COR-L47 (cell line): ENCODE data around the gene NPM3.

Source experiments
- DNase-seq: peaks from one replicate; lab custom pipeline; 2025; lab: John Stamatoyannopoulos, UW

NPM3 gene

GRCh38 chr10:101782811-101783735, at the start of gene NPM3:
Gene NPM3 (minus strand): TSS chr10:101783446. CDS start chr10:101783390, 56 bp downstream.
- peak; percentile 53 for DNase-seq

DNA sequence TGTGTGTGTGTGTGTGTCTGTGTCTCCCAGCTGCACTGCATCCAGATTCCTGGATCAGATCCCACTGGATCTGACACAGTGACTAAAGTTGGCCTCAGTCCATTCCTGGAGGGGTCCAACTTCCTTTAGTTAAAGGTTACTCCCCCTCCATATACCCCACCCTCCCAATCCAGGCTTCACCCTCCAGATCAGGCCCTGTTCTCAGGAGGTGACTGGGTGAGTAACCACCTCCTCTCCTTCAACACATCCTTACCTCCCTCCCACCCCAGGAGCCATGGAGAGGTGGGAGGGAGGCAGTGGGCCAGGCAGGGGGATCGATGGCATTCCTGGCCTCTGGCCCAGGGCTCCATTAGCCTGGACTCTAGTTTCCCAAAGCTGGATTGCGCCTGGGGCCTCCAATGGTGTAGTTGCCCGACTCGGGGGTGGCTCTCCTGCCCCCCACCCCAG, 49.1 kb upstream of the NPM3 start:
- DNase-seq: no peak

DNA sequence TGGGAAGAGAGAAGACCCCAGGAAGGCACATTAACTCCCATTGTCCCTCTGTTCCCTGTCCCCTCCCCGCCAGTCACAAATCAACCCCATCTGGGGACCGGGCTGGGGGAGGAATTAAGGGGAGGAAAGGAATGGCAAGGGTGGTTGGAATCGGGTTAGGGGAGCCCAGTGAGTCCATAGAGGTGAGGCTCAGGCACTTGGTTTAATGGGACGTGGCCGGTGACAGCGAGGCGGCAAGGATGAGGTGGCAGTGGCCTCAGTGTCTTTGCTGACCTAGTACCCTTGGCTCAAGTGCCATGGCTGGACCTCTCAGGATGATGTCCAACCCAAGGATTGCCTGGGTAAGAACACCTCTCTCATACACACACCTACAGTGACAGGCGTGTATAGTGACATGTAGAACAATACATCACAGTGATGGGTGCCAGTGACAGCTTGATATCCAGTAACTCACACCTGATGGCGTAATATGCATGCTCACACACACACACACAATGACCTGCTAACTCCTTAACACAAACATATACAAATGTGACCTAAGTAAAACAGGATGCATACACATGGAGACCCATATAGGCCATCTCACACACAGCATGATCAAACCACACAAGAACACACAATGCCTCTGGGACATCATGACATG, 48.0 kb upstream of the NPM3 start:
- no peak for DNase-seq

DNA sequence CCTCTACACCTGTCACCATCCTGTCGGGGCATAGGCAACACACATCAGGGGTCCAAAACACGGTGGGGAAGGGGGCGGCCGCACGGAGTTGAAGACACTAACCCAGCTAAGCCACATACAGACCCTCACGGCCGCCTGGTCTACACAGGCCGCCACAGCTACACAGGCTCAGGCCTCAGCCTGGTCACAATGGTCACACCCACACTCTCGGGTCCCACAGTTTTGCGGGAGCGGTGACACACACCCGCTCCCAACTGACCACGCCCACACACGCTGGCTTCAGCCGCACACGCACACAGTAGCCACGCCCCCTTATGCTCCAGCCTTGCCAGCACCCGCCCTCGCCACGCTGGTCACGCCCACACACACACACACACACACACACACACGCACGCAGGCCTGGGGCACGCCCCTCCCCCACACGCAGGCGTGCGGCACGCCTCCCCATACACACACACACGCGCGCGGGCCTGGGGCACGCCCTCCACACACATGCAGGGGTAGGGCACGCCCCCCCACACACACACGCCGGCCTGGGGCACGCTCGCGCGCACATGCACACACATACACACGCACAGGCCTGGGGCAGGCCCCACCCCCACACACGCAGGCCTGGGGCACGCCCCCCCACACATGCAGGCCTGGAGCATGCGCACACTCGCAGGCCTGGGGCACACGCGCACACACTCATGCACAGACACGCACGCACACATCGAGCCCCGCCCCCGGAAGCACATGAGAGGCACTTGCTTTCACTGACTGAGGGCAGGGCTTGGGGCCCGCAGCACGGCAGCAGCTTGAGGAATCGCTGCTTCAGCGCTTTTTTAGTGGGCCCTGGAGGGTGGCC, 47.3 kb upstream of the NPM3 start:
- peak; percentile 64 for DNase-seq

GRCh38 chr10:101829561-101830315, 46.5 kb upstream of the NPM3 start:
- DNase-seq: peak; percentile 30

- DNase-seq: no peak
These were observed 45.7 kb upstream of the NPM3 start for GRCh38 chr10:101828766-101829551.

DNA sequence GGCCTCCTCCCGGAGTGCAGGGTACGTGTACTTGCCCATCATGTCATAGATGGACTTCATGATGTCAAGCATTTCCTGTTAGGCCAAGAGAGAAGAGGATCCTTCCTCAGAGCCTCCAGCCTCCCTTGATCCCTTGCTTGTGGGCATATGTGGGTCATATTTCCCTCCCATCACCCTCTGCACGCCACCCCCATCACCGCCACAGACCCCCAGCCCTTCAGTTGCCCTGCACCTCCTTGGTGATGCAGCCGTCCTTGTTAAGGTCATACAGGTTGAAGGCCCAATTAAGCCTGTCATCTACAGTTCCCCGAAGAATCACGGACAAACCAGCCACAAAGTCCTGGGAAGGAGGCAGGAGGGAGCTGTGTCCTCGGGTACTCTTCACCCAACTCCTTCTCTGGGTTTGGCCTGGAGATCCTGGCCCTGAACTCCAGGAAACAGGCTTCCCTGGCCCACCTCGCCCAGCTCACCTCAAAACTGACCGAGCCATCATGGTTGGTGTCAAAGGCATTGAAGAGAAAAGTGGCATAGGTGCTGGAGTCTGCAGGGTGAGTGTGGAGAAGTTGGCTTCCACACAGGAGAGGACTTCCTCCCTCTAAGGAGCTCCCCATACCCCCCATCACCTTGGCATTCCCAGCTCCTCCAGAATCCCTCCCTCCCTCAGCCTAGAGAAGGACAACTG, 44.8 kb upstream of the NPM3 start:
- DNase-seq: no peak

GRCh38 chr10:101826852-101827434, 43.7 kb upstream of the NPM3 start:
- DNase-seq: no peak

DNA sequence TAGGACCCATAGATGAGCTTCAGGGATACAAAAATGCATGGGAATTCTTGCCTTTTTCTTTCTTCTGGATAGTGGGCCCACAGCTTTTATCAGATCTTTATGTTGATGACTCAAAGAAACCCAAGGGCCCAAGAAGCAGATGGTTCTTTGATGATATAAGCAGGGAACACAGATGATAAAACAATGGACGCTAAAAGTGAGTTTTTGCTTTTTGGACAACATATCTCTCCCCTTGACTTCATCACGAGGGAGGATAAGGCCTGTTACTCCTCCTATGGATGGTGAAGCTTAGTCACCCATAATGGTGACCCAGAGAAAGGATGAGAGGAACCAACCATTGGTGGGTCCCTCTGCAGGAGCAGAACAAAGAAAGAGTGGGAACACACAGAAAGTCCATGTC, 41.5 kb upstream of the NPM3 start:
- DNase-seq: no peak

DNA sequence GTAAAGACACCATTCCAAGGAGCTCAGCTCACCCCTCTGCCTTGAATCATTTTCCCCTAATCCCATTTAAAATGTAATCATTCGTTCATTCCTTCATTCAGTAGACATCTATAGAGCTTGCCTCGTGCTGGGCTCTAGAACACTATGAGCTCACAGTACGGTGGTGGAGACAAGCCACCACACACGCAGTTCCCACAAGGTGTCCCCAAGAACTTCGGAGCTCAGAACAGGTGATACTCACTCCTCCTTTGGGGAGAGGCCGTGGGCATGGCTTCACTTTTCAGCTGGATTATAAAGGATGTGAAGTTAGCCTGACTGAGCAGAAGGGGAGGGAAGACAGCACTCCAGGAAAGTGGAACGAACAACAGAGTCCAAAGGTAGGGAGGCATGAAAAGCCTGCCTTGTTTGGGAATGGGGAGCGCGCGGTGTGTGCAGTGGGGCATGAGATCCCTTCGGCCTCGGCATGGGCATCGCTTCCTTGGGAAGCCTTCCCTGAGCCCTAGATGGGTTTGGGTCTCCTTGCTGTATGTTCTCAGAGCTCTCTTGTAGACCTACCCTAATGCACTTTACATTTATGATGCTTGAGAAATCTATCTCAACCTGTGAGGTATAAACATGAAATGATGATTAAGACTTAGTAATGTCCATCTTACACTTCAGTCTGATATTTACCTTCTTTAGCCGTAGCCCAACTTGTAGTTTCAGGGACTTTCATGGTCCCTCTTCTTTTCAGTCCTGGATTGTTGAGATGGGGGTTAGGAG, 35.8 kb upstream of the NPM3 start:
- peak; percentile 45 for DNase-seq

DNA sequence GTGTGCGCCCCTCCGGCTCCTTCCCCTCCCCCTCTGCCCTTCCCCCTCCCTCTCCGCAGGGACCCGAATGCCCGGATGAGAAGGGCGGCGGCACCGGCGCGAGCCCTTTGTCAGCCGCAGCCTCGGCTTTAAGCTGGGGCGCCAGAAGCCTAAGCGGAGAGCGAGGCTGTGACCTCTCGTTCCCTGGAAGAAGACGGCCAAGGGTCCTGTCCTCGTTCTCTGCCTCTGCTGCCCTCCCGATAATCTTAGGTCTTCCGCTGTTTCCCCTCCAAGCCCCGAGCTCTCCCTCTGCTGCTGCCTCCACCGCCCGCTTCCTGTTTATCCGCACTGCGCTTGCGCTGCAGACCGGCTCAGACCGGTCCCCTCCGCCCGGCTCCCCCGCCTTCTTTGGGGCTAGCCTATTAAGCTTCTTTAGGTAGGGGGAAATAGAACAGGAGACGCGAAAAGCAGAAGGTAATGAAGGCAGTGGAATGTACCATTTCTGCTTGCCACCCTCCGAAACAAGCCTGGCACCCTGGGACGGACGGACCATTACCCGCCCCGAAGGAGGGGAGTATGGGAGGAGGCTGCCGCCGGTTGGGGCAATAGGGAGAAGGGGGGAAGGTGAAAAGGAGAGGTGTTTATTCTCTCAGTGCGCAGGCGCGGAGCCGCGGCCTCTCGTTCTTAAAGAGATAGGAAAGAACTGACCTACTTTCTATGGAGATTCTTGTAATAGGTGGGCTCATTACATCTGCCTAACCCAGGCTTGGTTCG, 35.0 kb upstream of the NPM3 start, which contains the start of gene OGA:
TSS of gene OGA (minus strand) at position 326 of the 753 bp plus-strand sequence. CDS start 422 bp downstream, outside the sequence.
- DNase-seq: peak; percentile 91

GRCh38 chr10:101817337-101818118, 34.3 kb upstream of the NPM3 start:
- no peak for DNase-seq

GRCh38 chr10:101816913-101817336, 33.7 kb upstream of the NPM3 start:
- DNase-seq: no peak

DNA sequence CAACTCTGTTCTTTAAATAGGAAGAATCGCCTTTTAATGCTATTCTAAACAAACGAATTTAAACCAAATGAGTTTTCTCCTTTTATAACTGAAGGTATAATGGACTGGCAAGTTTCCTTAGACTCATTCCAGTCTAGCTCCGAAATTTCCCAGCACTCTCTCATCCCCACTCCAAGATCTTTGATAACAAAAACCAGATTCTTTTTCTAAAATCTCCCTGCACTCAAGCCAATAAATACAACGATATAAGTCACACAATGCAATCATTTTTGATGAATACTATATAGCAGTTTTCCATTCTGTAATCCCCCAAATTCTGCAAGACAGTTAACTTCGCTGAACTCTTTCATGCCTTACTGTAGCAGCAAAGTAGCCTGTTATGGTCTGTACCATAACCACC, 33.1 kb upstream of the NPM3 start:
- DNase-seq: no peak

GRCh38 chr10:101814466-101815071, 31.3 kb upstream of the NPM3 start:
- no peak for DNase-seq

DNA sequence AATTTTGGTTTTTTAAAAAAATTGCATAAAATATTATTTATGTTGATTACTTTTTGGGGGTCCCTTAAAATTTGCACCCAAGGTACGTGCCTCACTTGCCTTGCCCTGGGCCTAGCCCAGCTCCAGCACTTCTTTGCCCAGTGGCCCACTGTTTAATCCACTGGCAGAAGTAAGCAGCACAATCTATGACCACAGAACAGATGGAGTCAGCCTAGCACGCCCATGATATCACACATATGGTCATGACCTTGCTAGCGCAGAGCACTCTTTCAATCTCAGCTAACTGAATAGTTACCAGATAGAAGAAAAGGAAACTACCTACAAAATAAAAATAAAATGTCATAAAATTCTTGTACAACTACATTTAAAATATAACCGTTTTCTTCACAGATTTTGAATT, 29.4 kb upstream of the NPM3 start:
- no peak for DNase-seq

GRCh38 chr10:101807158-101807557, 23.9 kb upstream of the NPM3 start:
- DNase-seq: no peak
